ENCODE results near the gene CRADD.
"Not testable (repeated sequence)": the region's sequence is repeated elsewhere in the genome, so short reads cannot be mapped to it uniquely, and the experiment has no call there.

Gene CRADD

GRCh38 chr12:93788853-93789252 lies 111.7 kb downstream of the CRADD start:
- DNase-seq = no peak

DNA sequence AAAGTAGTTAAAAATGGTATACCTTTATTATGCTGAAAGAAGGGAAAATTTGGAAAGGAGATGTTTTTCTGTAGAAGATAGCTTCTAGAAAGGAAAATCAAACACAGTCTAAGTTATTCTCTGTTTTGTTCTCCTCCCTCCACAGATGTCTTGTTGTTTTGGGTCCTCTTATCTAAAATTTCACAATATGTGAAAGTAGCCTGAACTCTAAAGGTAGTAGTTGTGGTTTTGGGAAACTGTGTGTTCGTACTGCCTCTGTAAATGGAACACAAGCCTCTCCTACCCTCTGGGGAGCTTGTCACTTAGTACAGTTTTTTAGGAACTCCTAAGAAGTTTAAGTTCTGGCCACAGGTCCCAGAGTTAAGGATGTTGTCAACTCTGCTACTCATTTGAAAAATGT lies 112.6 kb downstream of the CRADD start:
- no peak for DNase-seq

DNA sequence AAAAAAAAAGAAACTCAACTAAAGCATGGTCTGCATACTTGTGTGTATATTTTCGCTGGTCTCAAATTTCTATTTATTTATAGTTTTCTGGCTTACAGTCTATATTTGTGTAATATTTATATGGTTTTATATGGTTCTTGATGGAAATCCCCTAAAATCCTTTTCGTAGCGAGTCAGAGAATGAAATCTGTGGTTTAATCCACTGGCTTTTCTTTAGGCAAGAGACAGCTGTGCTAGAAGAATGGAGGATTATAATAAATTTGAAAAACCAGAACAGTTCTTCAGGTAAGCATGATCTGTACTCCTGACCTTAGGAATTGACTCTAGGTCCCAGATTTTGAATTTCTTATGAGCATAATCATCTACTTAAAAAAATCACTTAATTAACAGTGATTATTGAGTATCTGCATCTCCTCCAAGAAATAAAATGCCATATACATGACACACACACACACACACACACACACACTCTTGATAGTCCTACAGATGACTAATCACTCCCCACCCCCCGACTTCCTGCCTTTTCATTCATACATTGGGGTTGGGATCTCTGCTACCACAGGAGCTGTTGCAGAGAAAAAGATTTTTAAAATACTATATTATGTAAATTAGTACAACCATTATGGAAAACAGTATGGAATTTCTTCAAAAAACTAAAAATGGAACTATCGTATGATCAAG lies 113.4 kb downstream of the CRADD start:
- DNase-seq = no peak

DNA sequence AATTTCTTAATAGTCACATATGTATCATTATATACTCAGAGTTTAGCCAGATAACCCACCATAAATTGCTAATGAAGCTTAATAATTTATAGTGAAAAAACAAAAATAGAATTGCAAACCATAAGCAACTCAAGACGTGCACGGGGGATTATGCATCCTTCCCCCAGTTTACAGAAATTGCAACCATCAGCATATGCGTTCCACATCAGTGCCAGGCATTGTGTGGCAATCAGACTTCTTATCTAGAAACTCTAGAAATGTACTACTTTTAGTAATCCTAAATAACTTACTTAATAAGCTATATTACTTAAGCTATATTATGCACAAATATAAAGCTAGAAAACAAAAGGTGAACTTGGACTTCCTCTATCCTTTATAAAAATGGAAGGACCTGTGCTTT lies 115.8 kb downstream of the CRADD start:
- DNase-seq = no peak

DNA sequence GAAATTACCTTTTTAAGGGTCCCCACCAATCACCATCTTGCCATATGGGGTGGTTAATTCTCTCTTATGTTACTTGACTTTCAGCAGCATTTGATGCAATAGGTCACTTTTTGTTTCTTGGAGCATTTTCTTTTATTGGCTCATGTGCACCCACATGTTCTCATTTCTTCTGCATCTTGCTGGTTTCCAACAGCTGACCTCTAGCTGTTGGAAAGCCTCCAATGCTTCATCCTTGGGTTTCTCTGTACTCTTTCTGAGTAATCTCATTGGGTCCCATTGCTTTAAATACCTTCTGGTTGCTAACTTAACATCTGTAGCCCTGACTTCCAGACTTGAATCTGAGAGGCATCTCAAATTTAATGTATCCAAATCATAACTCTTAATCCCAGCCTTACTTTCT lies 116.8 kb downstream of the CRADD start:
- no peak for DNase-seq

- DNase-seq = no peak
Observed at GRCh38 chr12:93794738-93795137, 117.6 kb downstream of the CRADD start.

DNA sequence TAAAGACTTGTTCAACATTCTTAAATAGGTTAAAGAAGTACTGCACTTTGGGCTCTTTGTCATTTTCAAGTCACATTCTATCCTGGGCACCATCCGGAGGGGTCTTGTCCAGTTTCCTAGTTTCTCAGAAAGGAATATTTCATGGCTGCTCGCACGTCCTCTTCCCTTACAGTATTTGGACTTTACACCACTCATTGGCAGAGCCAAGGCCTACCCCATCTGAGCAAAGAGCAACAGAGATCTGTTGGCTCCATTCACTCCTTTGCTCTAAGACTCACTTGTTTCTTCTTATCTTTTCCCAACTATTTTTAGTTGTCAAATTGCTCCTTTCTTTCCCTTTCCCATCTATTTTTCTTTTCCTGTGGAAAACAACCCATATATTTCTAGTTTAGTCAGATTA lies 118.2 kb downstream of the CRADD start:
- DNase-seq = no peak

DNA sequence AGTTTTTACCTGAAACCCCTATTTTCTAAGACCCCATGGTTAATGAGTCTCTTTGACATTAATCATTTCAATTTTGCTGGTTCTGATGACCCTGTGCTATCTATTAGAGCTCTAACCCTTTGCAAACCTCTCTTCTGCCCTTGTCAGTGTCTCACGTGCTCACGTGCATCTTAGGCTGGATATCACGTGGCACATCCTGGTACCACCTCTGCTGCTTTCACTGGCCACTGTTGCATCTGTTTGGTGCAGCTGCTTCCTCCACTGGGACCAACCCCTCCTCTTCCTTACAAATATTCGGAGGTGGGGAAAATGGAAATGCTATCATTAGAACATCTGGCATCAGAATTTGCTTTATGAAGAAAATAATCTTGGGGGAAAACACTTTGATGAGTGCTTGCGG lies 119.6 kb downstream of the CRADD start:
- DNase-seq = no peak

DNA sequence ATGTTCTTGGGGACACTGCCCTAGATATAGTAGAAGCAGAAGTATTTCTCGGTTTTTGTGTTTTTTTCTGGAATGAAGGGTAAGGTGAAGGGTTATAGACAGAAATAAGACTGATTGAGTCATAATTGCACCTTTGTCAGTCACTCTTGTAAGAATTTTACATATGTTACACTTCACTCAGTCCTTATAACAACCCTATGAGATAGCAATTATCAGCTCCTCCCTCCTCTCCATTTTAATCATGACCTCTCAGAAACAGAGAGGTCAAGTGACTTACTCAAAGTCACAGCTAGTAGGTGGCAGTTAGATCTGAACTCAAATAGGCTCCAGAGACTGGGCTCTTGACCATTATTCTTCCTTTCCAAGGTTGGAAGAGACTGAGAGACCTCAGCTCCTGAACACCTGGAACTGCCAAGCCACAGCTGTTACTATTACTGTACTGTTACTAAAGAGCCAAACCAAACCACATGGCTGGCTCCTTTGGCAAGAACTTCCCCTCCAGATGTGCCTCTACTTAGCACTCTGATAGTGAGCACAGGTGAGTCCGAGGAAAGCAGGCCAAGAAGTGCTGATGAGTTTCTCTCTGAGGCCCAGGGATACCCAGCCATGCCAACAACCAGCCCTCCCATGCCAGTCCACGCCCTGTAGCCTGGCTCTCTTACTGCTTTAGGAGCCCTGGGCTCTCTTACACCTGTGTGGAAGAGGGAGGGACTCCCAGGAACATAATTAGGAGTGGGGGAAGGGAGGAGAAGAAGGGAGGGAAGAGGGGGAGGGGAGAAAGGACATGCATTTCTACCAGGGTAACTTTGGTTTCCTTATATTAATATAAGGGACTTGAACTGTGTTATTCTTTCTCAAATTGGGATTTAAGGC lies 121.3 kb downstream of the CRADD start:
- no peak for DNase-seq

DNA sequence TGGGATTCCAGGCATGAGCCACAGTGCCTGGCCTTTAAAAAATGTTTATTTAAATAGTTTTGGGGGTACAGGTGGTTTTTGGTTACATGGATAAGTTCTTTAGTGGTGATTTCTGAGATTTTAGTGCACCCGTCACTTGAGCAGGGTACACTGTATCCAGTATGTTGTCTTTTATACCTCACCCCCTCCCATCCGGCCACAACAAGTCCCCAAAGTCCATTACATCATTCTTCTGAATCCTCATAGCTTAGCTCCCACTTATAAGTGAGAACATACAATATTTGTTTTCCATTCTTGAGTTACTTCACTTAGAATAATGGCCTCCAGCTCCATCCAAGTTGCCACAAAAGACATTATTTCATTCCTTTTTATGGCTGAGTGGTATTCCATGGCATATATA lies 124.5 kb downstream of the CRADD start:
- not testable (repeated sequence) for DNase-seq

DNA sequence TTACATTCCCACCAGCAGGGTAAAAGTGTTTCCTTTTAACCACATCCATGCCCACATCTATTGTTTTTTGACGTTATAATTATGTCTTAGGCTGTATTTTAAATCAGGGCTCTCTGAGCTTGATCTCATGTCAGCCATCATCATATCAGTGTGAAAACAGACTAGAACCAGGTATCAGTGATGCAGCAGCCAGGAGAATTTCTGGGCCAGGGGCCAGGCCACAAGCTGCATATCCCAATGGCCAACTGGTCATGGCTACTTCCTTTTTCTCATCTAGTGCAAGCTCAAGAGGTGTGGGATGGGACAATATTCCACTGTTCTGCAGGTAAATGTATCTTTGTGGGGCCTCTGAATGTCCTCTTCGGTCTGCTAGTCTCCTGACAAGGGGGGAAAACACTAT lies 125.1 kb downstream of the CRADD start:
- no peak for DNase-seq

- no peak for DNase-seq
Observed at GRCh38 chr12:93802698-93803423, 125.7 kb downstream of the CRADD start.

GRCh38 chr12:93803424-93803807 lies 126.2 kb downstream of the CRADD start:
- DNase-seq = no peak

GRCh38 chr12:93804392-93805179 lies 127.4 kb downstream of the CRADD start:
- no peak for DNase-seq

- no peak for DNase-seq
Observed at GRCh38 chr12:93805736-93806141, 128.6 kb downstream of the CRADD start.

DNA sequence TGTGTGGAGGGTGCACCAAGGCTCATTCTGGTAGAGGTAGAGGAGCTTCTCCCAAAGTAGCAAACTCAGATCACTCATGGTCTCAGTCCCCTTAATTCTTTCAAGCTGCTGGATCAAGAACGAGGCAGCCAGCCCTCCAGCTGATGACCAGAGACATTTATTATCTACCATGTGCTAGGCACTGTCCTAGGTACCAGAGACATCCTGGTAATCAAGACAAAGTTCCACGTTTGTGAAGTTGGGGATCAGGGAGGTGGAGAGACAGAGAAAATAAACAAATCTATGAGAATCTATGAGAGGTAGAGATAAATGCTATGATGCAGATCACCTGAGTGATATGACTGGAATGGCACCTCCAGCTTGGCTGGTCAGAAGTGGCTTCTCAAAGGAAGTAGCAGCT lies 130.2 kb downstream of the CRADD start:
- no peak for DNase-seq

- DNase-seq = no peak
Observed at GRCh38 chr12:93808169-93808899, 131.2 kb downstream of the CRADD start.

DNA sequence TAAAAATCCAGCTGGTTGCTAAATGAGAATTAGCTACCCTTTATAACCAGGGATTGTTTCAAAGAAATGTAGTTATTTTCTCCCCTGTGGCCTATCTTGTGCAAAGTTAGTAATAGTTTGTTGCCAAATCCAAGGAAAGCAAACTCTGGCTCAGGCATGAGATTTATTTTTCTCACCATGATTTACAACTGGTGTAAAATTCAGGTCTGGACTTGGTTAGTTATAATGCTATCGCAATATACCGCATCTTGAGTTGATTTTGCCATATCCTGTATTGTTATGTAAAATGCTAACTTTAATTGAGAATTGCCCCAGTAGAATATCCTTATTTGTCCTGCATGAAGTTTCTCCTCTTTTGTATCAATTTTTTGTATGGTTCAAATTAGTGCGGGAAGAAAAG lies 135.5 kb downstream of the CRADD start:
- DNase-seq = no peak

DNA sequence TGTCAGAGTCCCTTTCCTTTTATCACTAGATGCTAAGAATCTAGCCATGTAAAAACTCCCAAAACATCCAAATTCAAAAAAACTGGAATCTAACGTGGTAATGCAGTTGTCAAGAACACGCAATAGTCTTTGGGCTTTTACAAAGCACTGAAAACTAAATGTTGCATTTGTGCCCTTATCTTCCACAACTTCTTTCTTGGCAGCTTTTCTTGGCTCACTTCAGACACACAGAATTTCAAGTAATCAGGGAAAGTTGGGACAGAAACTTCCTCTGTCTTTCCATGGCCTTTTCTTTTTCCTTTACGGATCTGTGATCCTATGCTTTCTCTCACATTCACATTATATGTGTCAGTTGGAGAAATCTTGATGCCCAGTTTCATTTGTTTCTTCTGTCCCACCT lies 136.0 kb downstream of the CRADD start:
- no peak for DNase-seq

DNA sequence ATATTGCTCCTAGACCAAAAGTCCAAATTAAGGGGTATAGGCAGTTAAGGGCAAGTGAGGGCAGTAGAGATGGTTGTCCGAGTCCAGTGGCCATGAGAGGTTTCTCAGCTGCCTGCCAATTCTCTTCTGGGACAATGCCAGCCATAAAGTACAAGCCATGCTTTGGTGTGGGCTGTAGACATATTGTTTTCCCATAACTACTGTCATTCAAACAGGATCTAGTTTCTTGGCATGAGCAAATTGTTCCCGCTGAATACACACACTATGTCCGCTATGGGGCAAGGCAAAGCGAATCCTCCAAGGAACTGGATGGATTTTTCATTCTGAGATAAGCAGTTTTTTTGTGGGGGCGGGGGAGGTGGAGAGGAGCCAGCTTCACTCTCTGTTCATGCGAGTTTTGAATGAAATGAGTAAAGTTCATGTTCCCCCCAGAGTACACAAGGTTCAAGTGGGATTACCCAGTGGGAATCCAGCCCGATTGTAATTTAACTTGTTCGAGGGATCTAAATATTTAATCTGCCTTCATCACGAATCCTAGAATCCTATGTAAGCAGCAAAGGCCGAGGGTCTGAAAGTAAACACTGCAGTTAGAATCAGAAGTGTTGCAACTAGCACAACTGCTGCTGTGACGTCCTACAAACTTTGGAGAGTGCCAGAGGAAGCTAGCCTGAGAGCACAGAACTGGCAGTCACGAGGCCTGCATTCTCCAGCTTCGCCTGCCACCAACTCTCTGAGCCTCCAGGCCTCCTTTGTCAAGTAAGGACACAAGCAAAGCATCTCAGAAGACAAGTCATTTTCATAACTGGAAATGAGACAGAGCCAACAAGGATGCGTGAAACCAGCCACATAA lies 137.0 kb downstream of the CRADD start:
- DNase-seq = no peak

- DNase-seq = no peak
Observed at GRCh38 chr12:93818488-93819049, 141.4 kb downstream of the CRADD start.
